ENCODE results near the gene PRLR. TPM values are rescaled to one million over a fixed set of nuclear protein-coding genes. Genes with fewer than 3 reads are reported as not detected.

The PRLR gene
- total RNA-seq, 1 experiment from 2014 or later: 2.5 TPM

- no CpG with 5 or more reads among the region's 2 CpGs for WGBS (ENCODE audit: extremely low coverage, insufficient read length, low lambda C conversion rate)
These were observed 70.9 kb downstream of the PRLR start for GRCh38 chr5:35159370-35159742.

More at GRCh38 chr5:35159370-35159742, 70.9 kb downstream of the PRLR start:
- peaks cover 0 to 2% (median 0%) of the 10 kb centered on the region in 3 experiments; a peak in 1 of 7 replicates for H3K36me3 Mint-ChIP-seq (ENCODE audit: insufficient read depth in 1 of 3, low read depth in 3 of 3)
- Histone ChIP-seq H2AFZ (ENCODE audit: low read length) (no peak overlapping the region), H3K79me1 (ENCODE audit: insufficient read depth, low read depth, low read length, poor library complexity, severe bottlenecking) (no peaks in the 10 kb centered on the region), H2AK5ac (ENCODE audit: insufficient read length, low read length) (no peak overlapping the region), H3K27me3 (ENCODE audit: insufficient read depth, low read length) (no peaks in the 10 kb centered on the region), H3K27ac (ENCODE audit: insufficient read length, low read depth, low read length) (no peak overlapping the region), H2BK15ac (ENCODE audit: low read depth, low read length) (no peak overlapping the region), H4K20me1 (ENCODE audit: control insufficient read depth, insufficient read depth, insufficient read length) (no peaks in the 10 kb centered on the region), H3K56ac (ENCODE audit: insufficient read length, low read depth, low read length) (no peak overlapping the region), H2BK20ac (ENCODE audit: low read depth, low read length, poor library complexity, severe bottlenecking) (no peak overlapping the region), H3K4me2 (ENCODE audit: insufficient read depth, insufficient read length, low read length) (no peak overlapping the region), H3K9ac (ENCODE audit: extremely low read depth, insufficient read length, low read length) (no peak overlapping the region), H2BK120ac (ENCODE audit: low read depth, low read length, poor library complexity, severe bottlenecking) (no peak overlapping the region), H3T11ph (ENCODE audit: low read length) (no peak overlapping the region), H3K4me1 (ENCODE audit: insufficient read depth, low read length) (no peaks in the 10 kb centered on the region), H3K14ac (ENCODE audit: insufficient read depth, low read length) (no peak overlapping the region), H4K5ac (ENCODE audit: insufficient read length, low read depth, low read length) (no peak overlapping the region), H2BK5ac (ENCODE audit: insufficient read length, low read length) (no peak overlapping the region), H4K91ac (ENCODE audit: insufficient read length, low read depth, low read length) (no peak overlapping the region), H3K4ac (ENCODE audit: low read depth, low read length) (no peak overlapping the region), H4K8ac (replicated peaks; ENCODE audit: insufficient read length, low read depth, low read length) (no peak overlapping the region), H3K79me2 (ENCODE audit: insufficient read depth, low read length) (no peaks in the 10 kb centered on the region), H3K9me3 (ENCODE audit: control insufficient read depth, low read depth, low read length) (no peaks in the 10 kb centered on the region), H3K23ac (ENCODE audit: insufficient read length, low read depth, low read length) (no peak overlapping the region), H3K18ac (ENCODE audit: insufficient read length, low read depth, low read length) (no peak overlapping the region), H3K23me2 (ENCODE audit: insufficient read length, low read depth, low read length, poor library complexity, severe bottlenecking) (no peaks in the 10 kb centered on the region), H2BK12ac (ENCODE audit: insufficient read length, low read depth, low read length) (no peak overlapping the region)
- H3K27ac Mint-ChIP-seq: no peak overlapping the region
- TF ChIP-seq CTCF (conservative IDR thresholded peaks at IDR 0.05): no peak
- H3K4me1 Mint-ChIP-seq: peaks cover 13 to 19% of the 10 kb centered on the region in 2 experiments
- no peaks in the 10 kb centered on the region for H3K9me3 Mint-ChIP-seq
- H3K4me3 Mint-ChIP-seq: no peak overlapping the region
- DNase-seq: peak; percentile 36
- no peaks in the 10 kb centered on the region for H3K27me3 Mint-ChIP-seq (ENCODE audit: low read depth)
